Suppressor macrophage (primary cell): ENCODE data around the gene HSBP1L1.
A peak's percentile ranks its signal among the peaks of the same experiment; 100 is the strongest.

Source experiments
- DNase-seq, 4 experiments: peaks; one replicate each; pipeline ENCODE4 v3.0.0-alpha.2; 2020 to 2022

The HSBP1L1 gene

DNA sequence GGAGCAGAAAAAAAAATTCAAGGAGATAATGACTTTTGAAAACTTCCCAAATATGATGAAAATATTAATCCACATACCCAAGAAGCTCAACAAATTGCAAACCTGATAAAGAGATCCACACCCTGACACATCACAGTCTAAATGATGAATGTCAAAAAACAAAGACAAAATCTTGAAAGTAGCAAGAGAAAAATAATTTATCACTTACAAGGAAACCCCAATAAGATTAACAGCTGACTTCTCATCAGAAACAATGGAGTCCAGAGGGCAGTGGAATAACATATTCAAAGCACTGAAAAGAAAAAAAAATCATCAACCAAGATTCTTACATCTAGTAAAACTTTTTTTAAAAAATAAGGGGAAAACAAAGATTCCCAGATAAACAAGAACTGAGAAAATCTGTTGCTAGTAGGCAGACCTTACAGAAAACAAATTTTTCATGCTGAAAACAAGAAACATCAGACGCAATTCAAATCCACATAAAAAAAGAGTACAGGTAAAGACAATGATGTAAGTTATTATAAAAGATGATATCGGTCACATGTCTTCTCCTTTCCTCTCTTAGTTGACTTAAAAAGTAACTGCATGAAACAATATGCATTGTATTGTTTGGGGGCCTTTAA lies 34.3 kb upstream of the HSBP1L1 start:
- peak in 2 of 4 experiments; percentile 23 to 26 for DNase-seq

DNA sequence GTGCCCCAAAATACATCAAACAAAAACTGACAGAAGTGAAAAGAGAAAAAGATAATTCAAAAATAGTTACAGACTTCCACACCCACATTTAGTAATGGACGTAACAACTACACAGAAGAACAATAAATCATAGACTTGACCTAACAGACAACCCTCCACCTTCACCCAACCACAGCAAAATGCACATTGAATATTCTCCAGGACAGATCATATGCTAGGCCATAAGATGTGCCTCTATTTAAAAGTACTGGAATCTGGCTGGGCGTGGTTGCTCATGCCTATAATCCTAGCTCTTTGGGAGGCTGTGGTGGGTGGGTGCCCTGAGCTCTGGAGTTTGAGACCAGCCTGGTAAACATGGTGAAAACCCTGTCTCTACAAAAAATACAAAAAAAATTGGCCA lies 33.0 kb upstream of the HSBP1L1 start:
- no peak for DNase-seq

DNA sequence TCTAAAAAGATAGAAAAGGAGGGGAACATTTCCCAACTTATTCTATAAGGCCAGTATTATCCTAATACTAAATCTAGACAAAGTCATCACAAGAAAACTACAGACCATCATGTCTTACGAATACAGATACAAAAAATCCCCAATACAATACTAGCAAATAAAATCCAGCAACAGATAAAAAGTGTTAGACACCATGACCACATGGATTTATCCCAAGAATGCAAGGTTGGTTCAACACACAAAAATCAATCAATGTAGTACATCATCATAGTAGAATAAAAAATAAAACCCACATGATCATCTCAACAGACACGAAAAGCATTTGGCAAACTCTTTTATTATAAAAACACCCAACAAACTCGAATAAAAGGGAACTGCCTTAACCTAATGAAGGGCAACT lies 31.5 kb upstream of the HSBP1L1 start:
- DNase-seq: no peak

DNA sequence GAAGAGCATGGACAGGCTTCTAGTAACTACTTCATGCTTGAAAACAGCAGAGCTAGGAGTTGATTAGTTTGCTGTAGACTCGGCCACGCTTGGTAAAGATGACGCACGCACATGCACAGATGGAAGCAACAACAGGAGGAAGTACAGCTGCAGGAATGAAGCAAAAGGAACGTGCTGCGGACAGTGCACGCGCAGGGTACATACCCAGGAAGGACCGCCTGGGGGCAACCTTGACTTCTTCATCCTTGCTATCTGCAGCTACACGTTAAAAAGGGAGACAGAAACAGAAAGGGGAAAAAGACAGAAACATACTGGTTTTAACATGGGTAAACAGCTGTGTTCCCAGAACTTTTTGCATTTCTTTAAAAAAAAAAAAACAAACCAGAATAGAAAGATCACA lies 30.7 kb upstream of the HSBP1L1 start:
- no peak for DNase-seq

DNA sequence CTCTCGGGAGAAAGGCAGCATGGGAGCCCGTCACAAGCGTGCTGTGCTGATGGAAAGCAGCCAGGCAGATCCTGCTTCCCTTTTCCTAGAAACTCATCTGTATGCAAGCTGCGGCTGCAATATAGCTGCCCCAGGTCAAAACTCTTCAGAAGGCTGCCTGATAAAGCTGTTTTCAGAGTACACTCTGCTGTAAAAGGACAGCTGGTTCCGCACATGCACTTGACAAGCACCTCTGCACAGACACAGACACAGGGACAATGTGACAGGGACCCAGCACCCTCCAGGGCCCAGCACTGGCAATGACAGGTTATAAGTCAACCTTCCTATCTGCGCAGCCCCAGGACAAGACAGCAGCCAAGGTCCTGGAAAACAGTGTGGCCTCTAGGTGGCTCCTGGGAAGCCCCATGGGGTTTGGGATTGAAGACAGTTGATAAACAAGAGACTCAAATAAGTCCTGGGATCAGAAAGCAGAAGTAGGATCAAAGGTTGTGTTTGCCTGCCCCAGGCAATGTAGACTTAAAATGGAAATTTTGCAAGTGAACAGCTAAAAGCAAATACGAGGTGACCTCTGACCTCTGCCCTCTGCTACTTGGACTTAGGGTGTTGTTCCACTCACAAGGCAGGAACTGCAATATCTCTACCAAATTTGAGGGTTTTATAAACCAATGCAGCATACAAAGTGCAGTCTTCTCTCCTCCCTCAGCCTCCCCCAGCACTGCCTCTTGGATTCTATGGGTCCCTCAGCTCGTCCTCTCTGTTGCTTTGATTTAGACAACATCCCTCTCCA lies 29.9 kb upstream of the HSBP1L1 start:
- peak in 2 of 4 experiments; percentile 33 to 45 for DNase-seq

DNA sequence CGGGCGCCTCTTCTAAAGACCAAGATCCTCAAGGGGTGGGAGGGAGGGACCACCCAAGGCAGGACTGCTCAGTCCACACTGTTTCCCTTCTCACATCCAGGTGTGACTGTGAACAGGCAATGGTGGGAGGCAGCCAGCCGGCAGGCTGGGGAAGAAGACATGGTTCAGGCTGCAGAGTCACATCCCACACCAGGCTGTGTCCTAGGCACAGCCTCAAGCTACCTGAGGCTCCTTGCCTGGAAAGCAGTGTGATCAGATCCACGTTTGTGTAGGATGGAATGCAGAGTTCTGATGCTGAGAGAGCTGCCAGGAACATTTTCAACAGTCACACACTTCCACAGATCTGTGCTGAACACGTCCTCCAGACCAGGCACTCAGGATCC lies 29.4 kb upstream of the HSBP1L1 start:
- DNase-seq: no peak

DNA sequence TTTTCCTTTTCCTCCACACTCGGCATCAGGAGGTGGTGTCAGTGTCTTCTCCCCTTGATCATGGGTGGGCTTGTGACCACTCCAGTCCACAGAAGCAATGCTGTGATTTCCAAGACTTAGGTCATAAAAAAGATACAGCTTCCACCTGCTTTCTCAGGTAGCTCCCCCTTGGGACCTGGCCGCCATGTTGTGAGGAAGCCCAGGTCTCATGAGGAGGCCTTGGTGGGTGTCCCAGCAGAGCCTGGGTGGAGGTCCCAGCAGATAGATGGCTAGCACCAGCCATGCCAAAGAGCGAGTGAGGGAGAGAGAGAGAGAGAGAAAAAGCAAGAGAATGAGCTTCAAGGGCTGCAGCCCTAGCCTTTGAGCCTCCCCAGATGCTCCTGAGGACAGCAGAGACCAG lies 28.9 kb upstream of the HSBP1L1 start:
- no peak for DNase-seq

DNA sequence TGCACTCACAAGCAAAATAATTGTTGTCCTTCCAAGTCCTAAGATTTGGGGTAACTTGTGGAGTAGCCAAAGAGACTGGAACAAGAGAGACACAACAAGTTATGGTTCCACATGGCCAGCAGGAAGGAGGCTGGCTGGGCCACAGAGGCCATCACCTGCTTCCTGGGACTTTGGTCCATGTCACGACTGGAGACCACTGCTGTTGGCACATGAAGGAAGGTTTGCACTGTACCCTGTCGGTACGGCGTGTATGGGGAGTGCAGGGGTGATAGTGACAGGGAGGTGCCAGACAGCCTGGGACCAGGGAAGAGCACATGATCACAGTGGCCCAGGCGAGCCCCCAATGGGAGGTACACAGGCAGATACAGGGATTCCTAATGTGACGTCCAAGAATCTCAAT lies 28.5 kb upstream of the HSBP1L1 start:
- no peak for DNase-seq

DNA sequence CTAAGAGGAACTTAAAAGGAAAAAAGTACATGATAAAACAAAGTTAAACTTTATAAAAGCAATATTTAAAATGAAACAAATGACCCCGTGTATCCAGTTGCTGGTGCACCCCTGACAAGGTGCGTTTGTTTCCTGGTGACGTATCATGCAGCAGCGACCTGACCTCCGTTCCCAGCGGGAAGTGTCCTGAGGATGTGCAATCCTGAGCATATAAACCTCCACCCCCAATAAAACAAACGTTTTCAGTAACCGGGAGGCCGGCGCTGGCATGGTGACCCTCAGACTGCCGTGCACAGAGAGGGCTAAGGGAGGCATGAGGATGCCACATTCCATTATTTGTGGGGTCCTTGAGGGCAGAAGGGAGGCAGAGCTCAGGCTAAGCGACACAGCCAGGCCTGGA lies 27.8 kb upstream of the HSBP1L1 start:
- DNase-seq: no peak

DNA sequence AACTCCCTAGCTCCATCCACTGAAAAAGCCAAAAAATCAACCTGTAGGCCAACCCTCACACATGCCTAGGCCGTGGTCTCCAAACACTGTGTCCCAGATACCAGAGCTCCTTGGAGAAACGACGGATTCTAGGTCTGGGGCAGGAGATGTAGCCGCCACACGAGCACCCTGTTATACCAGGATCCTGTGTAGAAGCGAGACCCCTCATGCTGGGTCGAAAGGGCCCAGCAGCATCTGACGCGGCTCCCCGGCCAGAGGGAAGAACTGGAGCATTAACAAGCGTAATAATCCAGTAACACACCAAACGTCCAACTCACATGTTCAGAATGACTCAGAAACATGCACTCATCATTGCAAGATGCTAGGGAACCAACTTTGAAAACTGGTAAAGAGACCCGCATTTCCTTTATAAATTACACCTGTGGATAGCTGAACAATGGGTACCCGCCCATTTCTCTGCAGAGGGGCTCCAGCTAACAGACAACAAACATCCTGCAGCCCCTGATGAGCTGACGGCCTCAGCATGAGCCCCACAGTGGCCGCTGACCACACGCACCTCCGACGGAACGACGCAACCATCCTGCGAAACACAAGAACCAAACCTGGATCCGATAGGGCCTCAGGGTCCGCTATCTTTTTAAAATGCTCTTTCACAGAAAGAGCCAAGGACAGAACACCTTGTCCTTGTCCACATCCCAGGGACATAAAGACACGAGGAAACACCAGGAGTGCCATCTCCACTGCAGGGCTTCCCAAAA lies 27.2 kb upstream of the HSBP1L1 start:
- no peak for DNase-seq

DNA sequence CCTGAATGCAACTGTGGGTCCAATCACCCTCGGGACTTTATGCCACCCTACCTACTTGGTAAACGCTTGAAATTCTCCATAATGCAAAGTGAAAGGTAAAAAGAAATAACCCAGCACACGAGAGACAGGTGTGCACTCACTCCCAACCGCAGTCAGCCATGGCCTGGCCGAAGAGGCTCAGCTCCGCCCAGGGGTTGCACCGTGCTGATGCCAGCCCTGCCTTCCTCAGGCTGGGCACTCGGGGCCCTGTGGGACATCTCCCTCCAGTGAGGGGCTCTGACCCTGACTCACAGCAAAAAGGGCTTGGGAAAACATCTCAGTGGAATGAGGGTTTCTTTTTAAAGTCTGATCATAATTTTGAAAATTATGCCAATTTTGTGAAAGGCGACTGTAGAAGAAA lies 26.2 kb upstream of the HSBP1L1 start:
- DNase-seq: no peak

DNA sequence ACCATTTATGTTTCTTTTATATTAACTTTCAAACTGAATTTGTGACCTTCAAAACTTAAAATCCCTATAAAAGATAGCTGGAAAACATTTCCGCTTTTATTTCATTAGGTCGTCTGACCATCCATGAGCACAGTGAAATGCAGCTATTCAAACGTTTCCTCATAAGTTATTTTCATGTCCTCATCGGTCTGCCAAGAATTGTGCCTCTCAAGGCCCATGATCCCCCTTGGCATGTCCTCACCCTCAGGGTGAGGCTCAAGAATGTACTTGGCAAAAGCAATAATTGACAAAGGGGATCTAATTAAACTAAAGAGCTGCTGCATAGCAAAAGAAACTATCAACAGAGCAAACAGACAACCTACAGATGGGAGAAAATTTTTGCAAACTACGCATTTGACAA lies 25.3 kb upstream of the HSBP1L1 start:
- DNase-seq: no peak

DNA sequence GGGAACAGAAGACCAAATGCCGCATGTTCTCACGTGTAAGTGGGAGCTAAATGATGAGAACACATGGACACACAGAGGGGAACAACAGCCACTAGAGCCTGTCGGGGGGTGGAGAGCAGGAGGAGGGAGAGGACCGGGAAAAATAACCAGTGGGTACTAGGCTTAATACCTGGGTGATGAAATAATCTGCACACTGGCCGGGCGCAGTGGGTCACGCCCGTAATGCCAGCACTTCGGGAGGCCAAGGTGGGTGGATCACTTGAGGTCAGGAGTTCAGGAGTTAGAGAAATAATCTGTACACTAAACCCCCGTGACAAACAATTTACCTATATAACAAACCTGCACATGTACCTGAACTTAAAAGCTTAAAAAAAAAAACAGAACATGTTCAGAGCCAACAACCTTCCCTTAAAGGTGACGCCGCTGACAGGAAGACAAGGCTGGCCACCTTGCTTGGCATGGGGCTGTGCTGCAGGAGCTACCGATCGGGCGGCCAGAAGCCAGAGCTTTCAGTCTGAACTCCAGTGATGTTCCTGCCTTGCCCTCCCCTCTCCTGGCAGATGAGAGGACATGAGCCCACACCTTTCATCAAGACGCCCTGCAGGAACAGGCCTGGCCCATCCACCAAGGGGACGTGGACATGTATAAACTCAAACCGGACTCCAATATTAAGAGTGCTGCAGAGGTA lies 24.2 kb upstream of the HSBP1L1 start:
- DNase-seq: no peak

DNA sequence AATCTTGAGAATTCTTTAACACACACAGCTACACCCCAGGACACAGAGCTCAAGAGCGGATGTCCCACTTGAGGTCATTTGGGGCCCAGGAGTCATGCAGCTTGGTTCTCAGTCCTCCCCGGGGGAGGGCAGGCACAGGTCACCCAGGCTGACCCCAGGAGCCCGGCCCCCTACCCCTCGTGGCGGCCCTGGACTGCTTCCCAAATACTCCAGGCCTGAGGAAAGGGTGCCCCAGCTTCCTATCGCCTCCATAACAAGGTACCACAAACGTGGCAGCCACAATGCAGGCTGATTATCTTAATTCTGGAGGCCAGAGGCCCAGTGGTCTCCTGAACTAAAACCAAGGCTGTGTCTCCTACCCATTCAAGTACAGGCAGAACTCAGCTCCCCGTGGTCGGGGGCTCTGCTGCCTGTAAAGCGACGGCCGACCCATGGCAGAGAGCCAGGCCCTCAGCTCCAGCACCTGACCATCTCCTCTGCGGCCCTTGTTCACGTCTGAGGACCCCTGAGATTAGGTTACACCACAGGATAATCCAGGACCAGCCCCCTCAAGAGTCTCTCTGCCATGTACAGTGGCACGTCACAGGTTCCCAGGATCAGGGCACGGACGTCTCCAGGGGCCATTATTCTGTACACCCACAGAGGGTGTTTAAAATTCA lies 23.5 kb upstream of the HSBP1L1 start:
- no peak for DNase-seq

DNA sequence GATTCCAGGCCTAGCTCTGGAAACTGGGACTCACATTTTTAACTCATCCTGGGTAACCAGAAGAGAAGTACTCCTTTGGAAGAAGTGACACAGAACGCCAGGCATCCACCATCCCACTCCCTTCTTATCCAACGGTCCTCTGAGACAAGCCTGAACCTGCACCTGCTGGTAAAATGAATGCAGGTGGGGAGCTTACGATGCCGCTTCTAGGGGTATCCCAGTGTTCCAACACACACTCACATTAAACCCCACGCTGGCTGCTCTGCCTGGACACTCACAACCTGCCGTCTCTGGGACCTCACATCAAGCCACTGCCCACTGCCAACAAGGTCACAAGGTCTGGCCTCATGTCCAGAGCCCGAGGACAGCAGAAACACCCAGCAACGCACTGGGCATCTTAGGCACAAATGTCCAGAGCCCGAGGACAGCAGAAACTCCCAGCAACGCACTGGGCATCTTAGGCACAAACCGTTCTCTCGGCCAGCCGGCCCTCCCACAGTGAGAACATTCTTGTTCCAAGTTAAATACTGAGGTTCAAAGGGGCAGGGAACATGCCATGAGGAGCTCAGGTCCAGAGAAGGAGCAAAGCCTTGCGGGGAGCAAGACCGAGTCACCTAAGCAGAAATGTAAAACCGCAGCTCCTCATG lies 22.8 kb upstream of the HSBP1L1 start:
- no peak for DNase-seq

DNA sequence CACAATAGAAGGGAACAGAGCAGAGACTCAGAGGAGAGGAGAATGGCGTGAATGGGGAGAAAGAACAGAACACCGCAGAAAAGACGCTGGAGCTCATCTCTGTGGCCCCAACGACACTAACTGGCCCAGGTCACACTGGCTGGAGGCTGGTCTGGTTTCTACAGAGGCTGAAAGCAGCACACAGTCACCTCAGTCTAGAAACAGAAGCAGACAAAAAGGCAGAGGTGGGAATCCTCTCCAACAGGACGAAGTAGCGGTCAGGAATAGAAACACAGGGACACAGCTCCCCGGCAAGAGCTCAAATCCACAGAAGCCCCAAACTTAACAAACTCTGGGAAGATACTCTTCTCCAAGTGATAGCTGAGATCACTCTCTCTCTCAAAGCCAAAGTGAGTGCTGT lies 22.2 kb upstream of the HSBP1L1 start:
- no peak for DNase-seq

DNA sequence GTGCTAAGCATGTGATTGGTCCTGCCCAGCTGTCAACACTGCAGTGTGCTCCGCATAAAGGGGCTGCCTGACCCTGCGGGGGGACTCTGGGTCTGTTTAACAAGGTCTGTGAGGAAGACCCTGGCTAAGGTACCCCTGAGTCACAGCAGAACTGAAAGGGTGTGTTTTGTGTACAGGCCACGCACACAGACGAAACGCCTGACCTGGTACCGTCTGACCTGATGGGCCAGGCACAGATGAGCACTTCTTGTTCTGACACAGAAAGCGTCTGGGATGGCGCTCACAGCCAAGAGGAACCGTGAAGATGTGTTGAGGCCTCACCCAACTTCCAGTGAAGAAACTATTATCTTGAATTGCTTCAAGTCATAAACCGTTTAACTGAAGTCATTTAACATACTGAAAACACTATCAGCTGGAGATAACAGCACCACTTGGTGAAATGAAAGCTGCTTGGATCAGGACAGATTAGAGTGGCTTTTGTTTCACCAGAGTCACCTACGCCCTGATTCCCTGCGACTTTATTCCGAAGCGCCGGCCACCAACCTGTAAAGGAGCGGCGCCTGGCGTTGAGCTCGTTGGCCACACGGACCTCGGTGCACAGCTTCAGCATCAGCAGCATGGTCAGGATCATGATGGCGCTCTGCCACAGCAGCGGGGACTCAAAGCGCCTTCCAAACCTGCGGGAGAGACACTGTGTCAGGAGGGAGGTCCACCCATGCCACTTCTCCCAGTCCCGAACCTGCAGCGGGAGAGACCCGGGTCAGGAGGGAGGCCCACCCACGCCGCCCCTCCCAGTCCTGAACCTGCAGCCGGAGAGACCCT lies 21.4 kb upstream of the HSBP1L1 start:
- DNase-seq: no peak

DNA sequence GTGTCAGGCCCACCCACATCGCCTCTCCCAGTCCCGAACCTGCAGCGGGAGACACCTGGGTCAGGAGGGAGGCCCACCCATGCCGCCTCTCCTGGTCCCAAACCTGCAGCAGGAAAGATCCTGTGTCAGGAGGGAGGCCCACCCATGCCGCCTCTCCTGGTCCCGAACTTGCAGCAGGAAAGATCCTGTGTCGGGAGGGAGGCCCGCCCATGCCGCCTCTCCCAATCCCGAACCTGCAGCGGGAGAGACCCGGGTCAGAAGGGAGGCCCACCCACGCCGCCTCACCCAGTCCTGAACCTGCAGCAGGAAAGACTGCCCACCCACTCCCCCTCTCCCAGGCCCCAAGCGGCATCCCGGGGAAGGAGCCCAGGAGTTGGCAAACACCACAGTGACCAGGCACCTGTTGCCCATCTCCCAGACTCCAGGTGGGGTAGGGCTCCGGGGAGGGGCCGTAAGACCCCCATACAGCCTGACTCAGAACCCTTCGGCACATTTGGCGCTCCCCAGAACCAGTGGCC lies 20.8 kb upstream of the HSBP1L1 start:
- DNase-seq: no peak

DNA sequence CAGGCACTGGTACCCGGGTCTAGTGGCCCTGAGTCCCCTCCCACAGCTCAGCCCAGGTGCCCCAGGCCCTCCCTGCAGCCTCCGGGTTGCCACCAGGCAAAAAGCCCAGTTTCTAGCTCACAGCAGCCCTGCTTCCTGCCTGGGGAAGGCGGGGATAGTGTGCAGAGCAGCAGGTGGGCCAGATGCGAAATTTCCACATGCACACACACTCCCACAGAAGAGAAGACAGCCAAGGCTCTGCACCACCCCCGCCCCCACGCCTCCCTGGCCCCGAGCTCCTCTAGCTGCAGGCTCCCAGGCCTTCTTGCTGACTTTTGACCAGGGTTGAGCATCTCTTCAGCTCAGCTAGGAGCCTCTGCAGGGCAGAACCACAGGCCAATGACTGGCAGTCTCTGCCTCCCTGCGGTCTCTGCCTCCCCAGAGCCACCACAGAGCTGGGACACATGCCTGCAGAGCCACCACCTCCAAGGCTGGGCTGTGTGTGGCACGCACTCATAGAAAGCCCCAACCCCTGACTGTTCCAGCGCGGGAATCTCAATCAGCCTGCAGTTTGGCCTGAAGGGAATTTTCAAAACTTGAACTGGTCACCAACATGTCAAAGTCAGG lies 20.2 kb upstream of the HSBP1L1 start:
- DNase-seq: peak in 2 of 4 experiments; percentile 22 to 31

DNA sequence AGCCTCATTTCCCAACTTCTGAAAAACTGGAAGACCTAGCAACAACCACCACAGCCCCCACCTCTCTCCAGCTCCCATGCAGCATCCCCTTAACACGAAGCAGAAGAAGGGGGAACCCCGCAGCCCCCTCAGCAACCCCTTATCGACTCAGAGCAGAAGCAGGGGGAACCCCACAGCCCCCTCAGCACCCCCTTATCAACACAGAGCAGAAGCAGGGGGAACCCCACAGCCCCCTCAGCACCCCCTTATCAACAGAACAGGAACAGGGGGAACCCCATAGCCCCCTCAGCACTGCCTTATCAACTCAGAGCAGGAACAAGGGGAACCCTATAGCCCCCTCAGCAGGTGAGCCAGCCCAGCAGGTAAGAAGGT lies 19.7 kb upstream of the HSBP1L1 start:
- DNase-seq: no peak
